HEK293T (cell line): ENCODE measurements around the gene CALN1.

Experiments used
- CTBP1 ChIP-seq: fragments of 450-650 bp; IDR thresholded peaks from 2 replicates; pipeline ENCODE4 v1.6.1; 2016; ENCODE audit warnings: borderline replicate concordance
- ELF4 ChIP-seq: fragments of 450-650 bp; IDR thresholded peaks from 2 replicates; pipeline ENCODE4 v1.6.1; 2017; ENCODE audit warnings: antibody characterized with exemption
- FOXA1 ChIP-seq: fragments of 450-650 bp; IDR thresholded peaks from 2 replicates; pipeline ENCODE4 v1.6.1; 2016; ENCODE audit warnings: mild to moderate bottlenecking
- FOXK2 ChIP-seq: fragments of 450-650 bp; IDR thresholded peaks from 2 replicates; pipeline ENCODE4 v1.6.1; 2016; ENCODE audit warnings: mild to moderate bottlenecking
- FOXM1 ChIP-seq: fragments of 450-650 bp; IDR thresholded peaks from 2 replicates; pipeline ENCODE4 v1.6.1; 2017; ENCODE audit warnings: mild to moderate bottlenecking, borderline replicate concordance
- L3MBTL2 ChIP-seq: fragments of 450-650 bp; conservative IDR thresholded peaks from 2 replicates; pipeline ENCODE4 v1.6.1; 2016; ENCODE audit warnings: mild to moderate bottlenecking
- SP1 ChIP-seq: fragments of 450-650 bp; IDR thresholded peaks from 2 replicates; pipeline ENCODE4 v1.6.1; 2017
- SUZ12 ChIP-seq: fragments of 450-650 bp; IDR thresholded peaks from 2 replicates; pipeline ENCODE4 v1.6.1; 2016; ENCODE audit warnings: mild to moderate bottlenecking

GRCh38 chr7:71961283-71961682, 450.9 kb downstream of the CALN1 start:
- TF ChIP-seq FOXA1, result no peak
- TF ChIP-seq SP1, result no peak
- TF ChIP-seq L3MBTL2, result no peak
- no peak for TF ChIP-seq SUZ12
- no peak for TF ChIP-seq CTBP1
- no peak for TF ChIP-seq FOXM1
- no peak for TF ChIP-seq ELF4
- no peak for TF ChIP-seq FOXK2
